ENCODE data around the gene MAP7D3.
"Not testable (repeated sequence)": the region's sequence is repeated elsewhere in the genome, so short reads cannot be mapped to it uniquely, and the experiment has no call there.

The MAP7D3 gene

DNA sequence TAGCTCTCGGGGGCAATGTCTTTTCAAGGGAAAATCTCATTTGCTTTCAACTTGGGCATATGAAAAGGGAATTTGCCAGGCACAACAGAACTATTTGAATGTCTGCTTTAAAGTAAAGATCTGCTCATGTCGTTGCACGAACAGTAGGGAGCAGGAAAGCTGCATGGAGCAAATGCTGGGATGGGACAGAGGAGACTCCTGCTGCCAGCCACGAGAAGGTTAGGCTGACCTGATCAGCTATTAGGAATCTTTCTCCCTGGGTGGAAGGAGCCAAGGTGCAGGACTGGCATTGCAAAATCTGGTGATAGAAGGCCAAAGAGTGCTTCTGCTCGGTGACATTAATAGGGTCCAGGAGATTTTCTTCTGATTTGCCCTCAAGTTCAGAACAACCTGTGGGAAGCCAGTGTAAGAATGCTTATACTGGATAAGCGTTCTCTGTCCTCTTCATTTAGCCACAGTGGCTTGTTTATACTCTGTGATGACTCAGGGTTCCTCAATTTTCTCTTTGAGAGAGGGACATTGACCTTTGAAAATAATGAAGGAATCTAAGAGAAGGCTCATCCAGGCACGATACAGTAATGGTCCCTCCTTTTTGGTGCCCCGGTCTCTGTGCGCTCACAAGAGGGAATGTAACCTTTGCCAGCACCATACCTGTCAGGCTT is 80.9 kb downstream of the MAP7D3 start:
- no peak for DNase-seq (ENCODE audit: low read depth)
- TF ChIP-seq, protein P1, sequence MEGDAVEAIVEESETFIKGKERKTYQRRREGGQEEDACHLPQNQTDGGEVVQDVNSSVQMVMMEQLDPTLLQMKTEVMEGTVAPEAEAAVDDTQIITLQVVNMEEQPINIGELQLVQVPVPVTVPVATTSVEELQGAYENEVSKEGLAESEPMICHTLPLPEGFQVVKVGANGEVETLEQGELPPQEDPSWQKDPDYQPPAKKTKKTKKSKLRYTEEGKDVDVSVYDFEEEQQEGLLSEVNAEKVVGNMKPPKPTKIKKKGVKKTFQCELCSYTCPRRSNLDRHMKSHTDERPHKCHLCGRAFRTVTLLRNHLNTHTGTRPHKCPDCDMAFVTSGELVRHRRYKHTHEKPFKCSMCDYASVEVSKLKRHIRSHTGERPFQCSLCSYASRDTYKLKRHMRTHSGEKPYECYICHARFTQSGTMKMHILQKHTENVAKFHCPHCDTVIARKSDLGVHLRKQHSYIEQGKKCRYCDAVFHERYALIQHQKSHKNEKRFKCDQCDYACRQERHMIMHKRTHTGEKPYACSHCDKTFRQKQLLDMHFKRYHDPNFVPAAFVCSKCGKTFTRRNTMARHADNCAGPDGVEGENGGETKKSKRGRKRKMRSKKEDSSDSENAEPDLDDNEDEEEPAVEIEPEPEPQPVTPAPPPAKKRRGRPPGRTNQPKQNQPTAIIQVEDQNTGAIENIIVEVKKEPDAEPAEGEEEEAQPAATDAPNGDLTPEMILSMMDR (conservative IDR thresholded peaks at IDR 0.05; ENCODE audit: low read depth, low read length), result peak; percentile 50
- no peak overlapping the region for H3K4me3 ChIP-seq (ENCODE audit: low read length)

DNA sequence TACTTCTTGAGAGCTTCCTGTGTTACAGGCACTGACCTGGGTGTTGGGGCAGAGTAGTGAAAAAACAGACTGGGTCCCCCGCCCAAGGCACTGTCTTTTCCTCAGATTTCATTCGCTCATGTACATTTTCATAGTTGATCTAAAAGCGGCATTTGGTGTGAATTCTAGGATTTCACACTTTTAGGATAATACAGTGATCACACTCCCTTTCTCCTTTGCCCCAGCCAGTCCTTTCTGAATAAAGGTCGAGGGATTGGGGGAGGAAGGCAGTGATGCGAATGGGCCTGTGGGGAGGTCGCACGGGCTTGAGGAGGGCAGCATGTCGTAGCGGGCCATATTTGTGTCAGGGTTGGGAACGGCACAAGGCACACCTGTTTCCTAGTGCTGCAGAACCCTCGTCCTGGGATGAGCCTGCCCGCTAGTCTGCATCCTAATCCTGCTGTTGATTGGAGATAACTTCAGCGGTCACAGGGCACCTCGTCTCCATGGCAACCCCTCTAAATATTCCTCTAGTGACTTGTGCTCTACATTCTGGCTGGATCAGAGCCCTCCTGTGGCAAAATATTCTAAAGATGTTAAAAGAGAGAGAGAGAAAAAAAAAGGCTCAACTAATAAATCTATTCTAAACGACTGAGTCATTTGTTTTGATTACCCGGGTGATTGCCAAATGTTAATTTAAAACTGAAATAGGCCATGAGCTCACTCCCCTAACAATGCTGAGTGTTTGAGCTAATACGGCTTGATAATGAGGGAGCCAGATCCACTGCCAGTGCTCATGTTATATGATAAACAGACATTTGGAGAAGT is 82.1 kb downstream of the MAP7D3 start:
- TF ChIP-seq, protein P1 (conservative IDR thresholded peaks at IDR 0.05; ENCODE audit: low read depth, low read length), result no peak
- H3K4me3 ChIP-seq (ENCODE audit: low read length), result no peak overlapping the region
- peak; percentile 74 for DNase-seq (ENCODE audit: low read depth)

DNA sequence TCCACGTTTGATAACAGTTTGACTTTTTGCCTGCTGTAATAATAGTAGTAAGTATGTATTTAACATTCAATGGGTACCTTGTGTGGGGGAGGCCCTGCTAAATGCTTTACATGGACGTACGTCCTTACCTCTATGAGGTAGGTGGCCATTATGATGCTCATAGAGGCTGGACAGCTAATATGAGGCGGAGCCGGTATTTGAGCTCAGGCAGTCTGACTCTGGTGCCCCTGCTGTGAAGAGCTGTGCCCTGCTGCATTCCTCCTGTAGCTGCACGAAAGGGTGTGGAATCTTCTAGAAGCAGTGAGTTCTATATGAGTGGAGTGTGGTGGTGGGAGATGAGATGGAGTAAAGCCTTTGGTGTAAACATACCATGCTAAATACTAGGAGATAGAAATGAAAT is 83.2 kb downstream of the MAP7D3 start:
- H3K4me3 ChIP-seq (ENCODE audit: low read length); DNase-seq (ENCODE audit: low read depth): not testable (repeated sequence)

DNA sequence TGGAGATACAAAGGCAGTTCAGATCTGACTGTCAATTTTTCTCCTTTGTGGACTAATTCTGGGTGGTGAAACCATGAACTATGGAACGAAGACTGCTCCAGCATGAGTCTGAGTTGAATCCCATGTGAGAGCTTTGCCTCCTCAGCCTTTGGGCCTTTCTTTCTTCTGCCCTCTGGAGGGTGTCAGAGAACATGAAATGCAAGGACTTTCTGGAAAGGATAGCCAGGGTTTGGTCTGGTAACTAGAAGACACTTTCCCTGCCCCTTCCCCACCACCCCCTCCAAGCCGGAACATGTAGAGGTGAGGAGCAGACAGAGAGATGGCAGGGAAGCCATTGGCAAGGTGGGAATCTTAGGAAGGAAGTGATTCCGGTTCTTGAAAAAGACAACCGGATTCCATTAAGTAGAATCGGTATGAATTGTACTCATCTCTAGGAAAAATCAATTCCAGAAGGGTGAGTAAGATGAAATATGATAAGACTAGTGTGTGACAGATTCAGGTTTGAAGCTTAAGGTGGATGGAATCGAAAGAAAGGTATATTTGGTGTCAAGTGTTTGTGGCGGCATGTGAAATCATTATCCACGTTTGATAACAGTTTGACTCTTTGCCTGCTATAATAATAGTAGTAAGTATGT is 84.9 kb downstream of the MAP7D3 start:
- H3K4me3 ChIP-seq (ENCODE audit: low read length), result no peak overlapping the region
- DNase-seq (ENCODE audit: low read depth), result no peak
- TF ChIP-seq, protein P1 (conservative IDR thresholded peaks at IDR 0.05; ENCODE audit: low read depth, low read length), result peak; percentile 46

DNA sequence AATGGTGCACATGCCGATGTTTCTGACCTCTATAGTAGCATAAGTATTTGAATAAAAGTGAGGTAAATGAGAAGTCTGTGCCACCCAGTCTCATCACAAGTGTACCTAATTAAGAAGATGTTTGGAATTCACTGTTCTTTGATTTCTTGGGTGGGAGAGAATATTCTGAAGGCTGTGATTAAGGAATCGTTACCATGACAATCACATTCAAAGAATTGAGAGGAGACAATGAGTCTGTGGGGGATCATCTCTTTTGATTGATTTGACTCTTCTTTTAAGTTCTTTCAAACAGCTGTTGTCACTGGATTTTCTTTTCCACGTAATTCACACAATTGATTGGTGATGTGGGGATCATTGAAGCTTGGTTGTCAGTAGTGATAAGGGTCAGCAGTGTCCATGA is 85.8 kb downstream of the MAP7D3 start:
- TF ChIP-seq, protein P1 (conservative IDR thresholded peaks at IDR 0.05; ENCODE audit: low read depth, low read length), result no peak
- no peak overlapping the region for H3K4me3 ChIP-seq (ENCODE audit: low read length)
- DNase-seq (ENCODE audit: low read depth), result no peak

DNA sequence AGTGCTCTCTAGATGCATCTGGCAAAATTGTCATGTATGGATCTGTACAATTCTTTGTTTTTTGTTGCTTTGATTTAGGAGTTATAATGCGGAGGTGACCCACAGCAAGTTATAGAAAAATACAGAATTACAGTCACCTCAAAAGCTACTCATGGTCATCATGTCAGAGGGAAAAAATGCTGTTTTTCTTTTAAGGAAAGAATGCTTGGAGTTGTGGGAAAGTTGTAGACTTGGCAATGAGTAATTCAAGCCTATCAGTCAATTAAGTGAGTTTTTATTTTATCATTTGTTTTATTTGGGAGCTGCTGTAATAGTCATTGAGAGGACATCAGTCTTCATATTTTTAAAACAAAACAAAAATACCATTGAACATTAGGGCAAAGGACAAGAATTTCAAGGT is 87.5 kb downstream of the MAP7D3 start:
- no peak overlapping the region for H3K4me3 ChIP-seq (ENCODE audit: low read length)
- TF ChIP-seq, protein P1 (conservative IDR thresholded peaks at IDR 0.05; ENCODE audit: low read depth, low read length), result no peak
- DNase-seq (ENCODE audit: low read depth), result no peak
